ENCODE data around the gene EMC8.
"Not testable (repeated sequence)": the region's sequence is repeated elsewhere in the genome, so short reads cannot be mapped to it uniquely, and the experiment has no call there.

EMC8 gene

GRCh38 chr16:85819771-85820170 is 20.4 kb upstream of the EMC8 start:
- ChIA-PET POLR2A (no interaction called here), CTCF (interaction anchor here (0.6 to 6.2 kb wide), 40 partner anchors 10 to 709 kb away, joined by 3 to 292 read pairs (median 4); partner anchors contain the start of gene IRF8)
- Histone ChIP-seq H3K4me1 (ENCODE audit: control insufficient read depth, insufficient read depth, low read length) (no peaks in the 10 kb centered on the region), H3K9me3 (ENCODE audit: control insufficient read depth, insufficient read depth, low read depth, low read length) (no peaks in the 10 kb centered on the region), H3K27ac (ENCODE audit: extremely low read depth, low read depth, low read length) (no peak overlapping the region), H3K4me3 (ENCODE audit: low read depth, low read length) (no peak overlapping the region), H3K36me3 (ENCODE audit: control insufficient read depth in 2 of 2, insufficient read depth in 1 of 2, low read length in 2 of 2) (no peaks in the 10 kb centered on the region)
- no peak for TF ChIP-seq ZBTB26 (tag by site-specific recombination; optimal IDR thresholded peaks at IDR 0.05)
- TF ChIP-seq GLI2 (tag by site-specific recombination; IDR thresholded peaks at IDR 0.05; ENCODE audit: borderline replicate concordance, low read depth): no peak
- no peak for TF ChIP-seq ZNF214 (tag by site-specific recombination; IDR thresholded peaks at IDR 0.05; ENCODE audit: borderline replicate concordance)
- TF ChIP-seq BCL6B (tag by site-specific recombination; IDR thresholded peaks at IDR 0.05): no peak
- TF ChIP-seq ZNF510 (tag by site-specific recombination; IDR thresholded peaks at IDR 0.05; ENCODE audit: insufficient replicate concordance): no peak
- no peak for TF ChIP-seq ZNF530 (tag by site-specific recombination; IDR thresholded peaks at IDR 0.05; ENCODE audit: low read depth)
- TF ChIP-seq ZIC2 (tag by site-specific recombination; IDR thresholded peaks at IDR 0.05): peak; percentile 57

- H3K4me1 ChIP-seq (ENCODE audit: control insufficient read depth, insufficient read depth, low read length): no peaks in the 10 kb centered on the region
- peak; percentile 64; the same call in 1 of the 2 replicates for TF ChIP-seq ZNF596 (tag by site-specific recombination; IDR thresholded peaks at IDR 0.05)
- no peak for TF ChIP-seq IKZF3 (tag by site-specific recombination; IDR thresholded peaks at IDR 0.05)
- TF ChIP-seq CTCF (tag by site-specific recombination; IDR thresholded peaks at IDR 0.05): peak; percentile 65
- no peak for TF ChIP-seq ZSCAN16 (tag by site-specific recombination; IDR thresholded peaks at IDR 0.05)
- peak; percentile 68 for TF ChIP-seq ZNF654 (tag by site-specific recombination; IDR thresholded peaks at IDR 0.05; ENCODE audit: low read depth)
- no peak for TF ChIP-seq WT1 (tag by site-specific recombination; IDR thresholded peaks at IDR 0.05)
- TF ChIP-seq ZFP37 (tag by site-specific recombination; IDR thresholded peaks at IDR 0.05): no peak
- no peak for TF ChIP-seq ZNF16 (tag by site-specific recombination; IDR thresholded peaks at IDR 0.05; ENCODE audit: low read depth)
- TF ChIP-seq ZEB2 (tag by site-specific recombination; IDR thresholded peaks at IDR 0.05): 0 out of 2 replicates have a peak, but pooled peaks have one; percentile 37
- TF ChIP-seq PRDM4 (tag by site-specific recombination; IDR thresholded peaks at IDR 0.05): peak; percentile 26; the same call in 1 of the 2 replicates
- TF ChIP-seq ZNF660 (tag by site-specific recombination; IDR thresholded peaks at IDR 0.05): 0 out of 2 replicates have a peak, but pooled peaks have one; percentile 15
- no peak for TF ChIP-seq MZF1 (tag by site-specific recombination; IDR thresholded peaks at IDR 0.05; ENCODE audit: borderline replicate concordance)
- no peak for TF ChIP-seq ZNF350 (tag by site-specific recombination; IDR thresholded peaks at IDR 0.05)
- no peak for TF ChIP-seq YY2 (tag by site-specific recombination; IDR thresholded peaks at IDR 0.05)
- no peak for TF ChIP-seq ZBTB17 (tag by site-specific recombination; IDR thresholded peaks at IDR 0.05)
- no peak for TF ChIP-seq ZNF692 (tag by site-specific recombination; IDR thresholded peaks at IDR 0.05)
- no peaks in the 10 kb centered on the region for H3K36me3 ChIP-seq (ENCODE audit: control insufficient read depth in 2 of 2, insufficient read depth in 1 of 2, low read length in 2 of 2)
- POLR2A ChIA-PET: no interaction called here
- H3K27ac ChIP-seq (ENCODE audit: extremely low read depth, low read depth, low read length): no peak overlapping the region
- CTCF ChIA-PET: interaction anchor here (0.6 to 6.2 kb wide), 44 partner anchors 9 to 1243 kb away, joined by 3 to 292 read pairs (median 4); partner anchors contain the start of gene IRF8
- no peak overlapping the region for H3K4me3 ChIP-seq (ENCODE audit: low read depth, low read length)
- no peaks in the 10 kb centered on the region for H3K9me3 ChIP-seq (ENCODE audit: control insufficient read depth, insufficient read depth, low read depth, low read length)
Measured at GRCh38 chr16:85819245-85819644, 19.9 kb upstream of the EMC8 start.

GRCh38 chr16:85817195-85817594 is 17.9 kb upstream of the EMC8 start:
- H3K4me3 ChIP-seq (ENCODE audit: low read depth, low read length); H3K9me3 ChIP-seq (ENCODE audit: control insufficient read depth, insufficient read depth, low read depth, low read length); POLR2A ChIA-PET; H3K36me3 ChIP-seq (ENCODE audit: control insufficient read depth in 2 of 2, insufficient read depth in 1 of 2, low read length in 2 of 2); H3K27ac ChIP-seq (ENCODE audit: extremely low read depth, low read depth, low read length); H3K4me1 ChIP-seq (ENCODE audit: control insufficient read depth, insufficient read depth, low read length): not testable (repeated sequence)
- CTCF ChIA-PET: interaction anchor here (0.6 to 6.2 kb wide), 2 partner anchors 72 to 175 kb away, joined by 3 to 292 read pairs; no protein-coding TSS in a partner anchor

Data from HEK293 (cell line).